ENCODE data around the gene DENND1A. TPM values are rescaled to one million over a fixed set of nuclear protein-coding genes. Genes with fewer than 3 reads are reported as not detected.

The DENND1A gene
- total RNA-seq, 1 donor from 2014 or later: 48.1 TPM

- Mint-ChIP-seq H3K4me3 (no peak overlapping the region), H3K4me1 (peaks cover 17% of the 10 kb centered on the region), H3K36me3 (no peaks in the 10 kb centered on the region), H3K27ac (no peak overlapping the region), H3K9me3 (no peaks in the 10 kb centered on the region), H3K27me3 (ENCODE audit: insufficient read depth, low read depth) (peaks cover 2% of the 10 kb centered on the region)
- no peaks in the 10 kb centered on the region for H3K4me1 ChIP-seq
- no peaks in the 10 kb centered on the region for H3K36me3 ChIP-seq
- no peak overlapping the region for H3K9ac ChIP-seq
- no peak overlapping the region for H3K4me2 ChIP-seq
- H3F3A ChIP-seq (ENCODE audit: low read depth): peaks cover 29% of the 10 kb centered on the region
- no peak overlapping the region for H3K27ac ChIP-seq
- H2AFZ ChIP-seq (replicated peaks): no peak overlapping the region
- TF ChIP-seq CTCF (IDR thresholded peaks at IDR 0.05) (no peak), EZH2phosphoT487 (IDR thresholded peaks at IDR 0.05) (no peak), EZH2 (IDR thresholded peaks at IDR 0.05) (no peak)
- H3K9me3 ChIP-seq (ENCODE audit: low read depth): no peaks in the 10 kb centered on the region
- H3K4me3 ChIP-seq: no peak overlapping the region
- H3K27me3 ChIP-seq: no peaks in the 10 kb centered on the region
- H4K20me1 ChIP-seq (ENCODE audit: low read depth): no peaks in the 10 kb centered on the region
- H3K79me2 ChIP-seq (ENCODE audit: low read depth): no peaks in the 10 kb centered on the region
- no peak for DNase-seq (ENCODE audit: low spot score)
Observed at GRCh38 chr9:123346026-123346425, 583.9 kb downstream of the DENND1A start.

- no peaks in the 10 kb centered on the region for H3K4me1 ChIP-seq
- H3K27me3 ChIP-seq: no peaks in the 10 kb centered on the region
- no peak overlapping the region for H3K4me2 ChIP-seq
- H3F3A ChIP-seq (ENCODE audit: low read depth): peaks cover 29% of the 10 kb centered on the region
- Mint-ChIP-seq H3K4me1 (peaks cover 21% of the 10 kb centered on the region), H3K27me3 (ENCODE audit: insufficient read depth, low read depth) (peaks cover 2% of the 10 kb centered on the region), H3K4me3 (no peak overlapping the region), H3K9me3 (no peaks in the 10 kb centered on the region), H3K27ac (peak overlapping the region; percentile 59), H3K36me3 (no peaks in the 10 kb centered on the region)
- no peaks in the 10 kb centered on the region for H4K20me1 ChIP-seq (ENCODE audit: low read depth)
- no peak overlapping the region for H3K4me3 ChIP-seq
- H2AFZ ChIP-seq (replicated peaks): no peak overlapping the region
- no peaks in the 10 kb centered on the region for H3K79me2 ChIP-seq (ENCODE audit: low read depth)
- H3K36me3 ChIP-seq: no peaks in the 10 kb centered on the region
- TF ChIP-seq EZH2 (IDR thresholded peaks at IDR 0.05) (no peak), EZH2phosphoT487 (IDR thresholded peaks at IDR 0.05) (no peak)
- H3K27ac ChIP-seq: no peak overlapping the region
- no peak overlapping the region for H3K9ac ChIP-seq
- H3K9me3 ChIP-seq (ENCODE audit: low read depth): no peaks in the 10 kb centered on the region
- no peak for DNase-seq (ENCODE audit: low spot score)
Observed at GRCh38 chr9:123345567-123345955, 584.4 kb downstream of the DENND1A start.

- Histone ChIP-seq H3F3A (ENCODE audit: low read depth) (peaks cover 29% of the 10 kb centered on the region), H3K9me3 (ENCODE audit: low read depth) (no peaks in the 10 kb centered on the region), H3K27me3 (no peaks in the 10 kb centered on the region), H4K20me1 (ENCODE audit: low read depth) (no peaks in the 10 kb centered on the region), H3K4me1 (no peaks in the 10 kb centered on the region), H3K9ac (no peak overlapping the region), H3K4me2 (no peak overlapping the region), H3K79me2 (ENCODE audit: low read depth) (no peaks in the 10 kb centered on the region), H3K27ac (no peak overlapping the region), H3K36me3 (no peaks in the 10 kb centered on the region), H3K4me3 (no peak overlapping the region), H2AFZ (replicated peaks) (no peak overlapping the region)
- no peak for DNase-seq (ENCODE audit: low spot score)
- H3K4me1 Mint-ChIP-seq: peaks cover 30% of the 10 kb centered on the region
- H3K9me3 Mint-ChIP-seq: no peaks in the 10 kb centered on the region
- no peak overlapping the region for H3K4me3 Mint-ChIP-seq
- H3K27ac Mint-ChIP-seq: no peak overlapping the region
- H3K27me3 Mint-ChIP-seq (ENCODE audit: insufficient read depth, low read depth): peaks cover 4% of the 10 kb centered on the region
- TF ChIP-seq EZH2 (IDR thresholded peaks at IDR 0.05) (no peak), EZH2phosphoT487 (IDR thresholded peaks at IDR 0.05) (no peak)
- no peaks in the 10 kb centered on the region for H3K36me3 Mint-ChIP-seq
Observed at GRCh38 chr9:123344192-123344949, 585.6 kb downstream of the DENND1A start.

- Histone ChIP-seq H3K79me2 (ENCODE audit: low read depth) (no peaks in the 10 kb centered on the region), H3K27ac (no peak overlapping the region), H3K4me2 (no peak overlapping the region), H3K27me3 (no peaks in the 10 kb centered on the region), H3K4me1 (no peaks in the 10 kb centered on the region), H2AFZ (replicated peaks) (no peak overlapping the region), H3F3A (ENCODE audit: low read depth) (peaks cover 26% of the 10 kb centered on the region), H4K20me1 (ENCODE audit: low read depth) (no peaks in the 10 kb centered on the region), H3K9me3 (ENCODE audit: low read depth) (no peaks in the 10 kb centered on the region), H3K4me3 (no peak overlapping the region), H3K36me3 (no peaks in the 10 kb centered on the region), H3K9ac (no peak overlapping the region)
- TF ChIP-seq EZH2 (IDR thresholded peaks at IDR 0.05) (no peak), EZH2phosphoT487 (IDR thresholded peaks at IDR 0.05) (no peak), CTCF (IDR thresholded peaks at IDR 0.05) (no peak)
- peaks cover 4% of the 10 kb centered on the region for H3K27me3 Mint-ChIP-seq (ENCODE audit: insufficient read depth, low read depth)
- no peak overlapping the region for H3K27ac Mint-ChIP-seq
- no peak overlapping the region for H3K4me3 Mint-ChIP-seq
- DNase-seq (ENCODE audit: low spot score): no peak
- no peaks in the 10 kb centered on the region for H3K36me3 Mint-ChIP-seq
- no peaks in the 10 kb centered on the region for H3K9me3 Mint-ChIP-seq
- H3K4me1 Mint-ChIP-seq: peaks cover 31% of the 10 kb centered on the region
Observed at GRCh38 chr9:123343443-123344191, 586.3 kb downstream of the DENND1A start.
